ENCODE measurements around the gene RRAGB.

DNA sequence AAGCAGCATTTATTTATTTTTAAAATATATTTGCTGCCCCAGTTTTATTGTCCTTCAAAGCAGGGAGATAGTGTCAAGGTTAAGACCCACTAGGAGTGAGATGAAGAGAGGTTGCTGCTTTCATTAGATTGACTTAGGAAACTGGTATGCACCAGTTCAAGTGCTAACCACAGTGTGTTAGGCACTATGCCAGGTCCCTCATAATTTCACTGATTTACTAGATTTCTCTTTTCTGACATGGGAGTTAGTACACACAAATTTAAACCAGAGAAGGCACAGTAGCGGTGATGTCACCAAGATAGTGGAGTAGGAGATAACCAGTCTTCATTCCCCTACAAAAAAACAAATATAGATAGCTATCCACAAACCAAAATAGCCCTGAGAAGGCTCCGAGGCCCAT is 14.3 kb downstream of the RRAGB start:
- TF ChIP-seq EZH2 (IDR thresholded peaks at IDR 0.05; ENCODE audit: low read depth, unreplicated experiment): no peak
- TF ChIP-seq, protein P1, sequence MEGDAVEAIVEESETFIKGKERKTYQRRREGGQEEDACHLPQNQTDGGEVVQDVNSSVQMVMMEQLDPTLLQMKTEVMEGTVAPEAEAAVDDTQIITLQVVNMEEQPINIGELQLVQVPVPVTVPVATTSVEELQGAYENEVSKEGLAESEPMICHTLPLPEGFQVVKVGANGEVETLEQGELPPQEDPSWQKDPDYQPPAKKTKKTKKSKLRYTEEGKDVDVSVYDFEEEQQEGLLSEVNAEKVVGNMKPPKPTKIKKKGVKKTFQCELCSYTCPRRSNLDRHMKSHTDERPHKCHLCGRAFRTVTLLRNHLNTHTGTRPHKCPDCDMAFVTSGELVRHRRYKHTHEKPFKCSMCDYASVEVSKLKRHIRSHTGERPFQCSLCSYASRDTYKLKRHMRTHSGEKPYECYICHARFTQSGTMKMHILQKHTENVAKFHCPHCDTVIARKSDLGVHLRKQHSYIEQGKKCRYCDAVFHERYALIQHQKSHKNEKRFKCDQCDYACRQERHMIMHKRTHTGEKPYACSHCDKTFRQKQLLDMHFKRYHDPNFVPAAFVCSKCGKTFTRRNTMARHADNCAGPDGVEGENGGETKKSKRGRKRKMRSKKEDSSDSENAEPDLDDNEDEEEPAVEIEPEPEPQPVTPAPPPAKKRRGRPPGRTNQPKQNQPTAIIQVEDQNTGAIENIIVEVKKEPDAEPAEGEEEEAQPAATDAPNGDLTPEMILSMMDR (conservative IDR thresholded peaks at IDR 0.05; ENCODE audit: low read depth in 2 of 2): no peak
- TF ChIP-seq, protein P2, sequence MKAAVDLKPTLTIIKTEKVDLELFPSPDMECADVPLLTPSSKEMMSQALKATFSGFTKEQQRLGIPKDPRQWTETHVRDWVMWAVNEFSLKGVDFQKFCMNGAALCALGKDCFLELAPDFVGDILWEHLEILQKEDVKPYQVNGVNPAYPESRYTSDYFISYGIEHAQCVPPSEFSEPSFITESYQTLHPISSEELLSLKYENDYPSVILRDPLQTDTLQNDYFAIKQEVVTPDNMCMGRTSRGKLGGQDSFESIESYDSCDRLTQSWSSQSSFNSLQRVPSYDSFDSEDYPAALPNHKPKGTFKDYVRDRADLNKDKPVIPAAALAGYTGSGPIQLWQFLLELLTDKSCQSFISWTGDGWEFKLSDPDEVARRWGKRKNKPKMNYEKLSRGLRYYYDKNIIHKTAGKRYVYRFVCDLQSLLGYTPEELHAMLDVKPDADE (IDR thresholded peaks at IDR 0.05): no peak
- no peak for TF ChIP-seq EZH2phosphoT487 (IDR thresholded peaks at IDR 0.05; ENCODE audit: unreplicated experiment)
- TF ChIP-seq POLR2AphosphoS5 (IDR thresholded peaks at IDR 0.05; ENCODE audit: low read depth): no peak
- TF ChIP-seq, protein P3, sequence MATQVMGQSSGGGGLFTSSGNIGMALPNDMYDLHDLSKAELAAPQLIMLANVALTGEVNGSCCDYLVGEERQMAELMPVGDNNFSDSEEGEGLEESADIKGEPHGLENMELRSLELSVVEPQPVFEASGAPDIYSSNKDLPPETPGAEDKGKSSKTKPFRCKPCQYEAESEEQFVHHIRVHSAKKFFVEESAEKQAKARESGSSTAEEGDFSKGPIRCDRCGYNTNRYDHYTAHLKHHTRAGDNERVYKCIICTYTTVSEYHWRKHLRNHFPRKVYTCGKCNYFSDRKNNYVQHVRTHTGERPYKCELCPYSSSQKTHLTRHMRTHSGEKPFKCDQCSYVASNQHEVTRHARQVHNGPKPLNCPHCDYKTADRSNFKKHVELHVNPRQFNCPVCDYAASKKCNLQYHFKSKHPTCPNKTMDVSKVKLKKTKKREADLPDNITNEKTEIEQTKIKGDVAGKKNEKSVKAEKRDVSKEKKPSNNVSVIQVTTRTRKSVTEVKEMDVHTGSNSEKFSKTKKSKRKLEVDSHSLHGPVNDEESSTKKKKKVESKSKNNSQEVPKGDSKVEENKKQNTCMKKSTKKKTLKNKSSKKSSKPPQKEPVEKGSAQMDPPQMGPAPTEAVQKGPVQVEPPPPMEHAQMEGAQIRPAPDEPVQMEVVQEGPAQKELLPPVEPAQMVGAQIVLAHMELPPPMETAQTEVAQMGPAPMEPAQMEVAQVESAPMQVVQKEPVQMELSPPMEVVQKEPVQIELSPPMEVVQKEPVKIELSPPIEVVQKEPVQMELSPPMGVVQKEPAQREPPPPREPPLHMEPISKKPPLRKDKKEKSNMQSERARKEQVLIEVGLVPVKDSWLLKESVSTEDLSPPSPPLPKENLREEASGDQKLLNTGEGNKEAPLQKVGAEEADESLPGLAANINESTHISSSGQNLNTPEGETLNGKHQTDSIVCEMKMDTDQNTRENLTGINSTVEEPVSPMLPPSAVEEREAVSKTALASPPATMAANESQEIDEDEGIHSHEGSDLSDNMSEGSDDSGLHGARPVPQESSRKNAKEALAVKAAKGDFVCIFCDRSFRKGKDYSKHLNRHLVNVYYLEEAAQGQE (IDR thresholded peaks at IDR 0.05; ENCODE audit: unreplicated experiment): no peak
- TF ChIP-seq CREB1 (CRISPR knock-in tag; IDR thresholded peaks at IDR 0.05; ENCODE audit: low read depth): no peak
- TF ChIP-seq NANOG (IDR thresholded peaks at IDR 0.05; ENCODE audit: borderline replicate concordance): no peak
